GM19463 (cell line): ENCODE results near the gene MRFAP1L1.
"Not testable (repeated sequence)": the region's sequence is repeated elsewhere in the genome, so short reads cannot be mapped to it uniquely, and the experiment has no call there.

ENCODE experiments used
- ATAC-seq: cut with Tn5 transposase; IDR thresholded peaks from one replicate; pipeline ENCODE4 v1.9.1; 2021; ENCODE audit warnings: mild to moderate bottlenecking, moderate library complexity; ENCODE audit not compliant: unreplicated experiment

The MRFAP1L1 gene

GRCh38 chr4:6709230-6710114, at the start of gene MRFAP1L1:
Gene MRFAP1L1 (minus strand): TSS chr4:6709865. CDS start chr4:6709629, 236 bp downstream.
- ATAC-seq = peak; percentile 64

GRCh38 chr4:6758728-6759127, 49.1 kb upstream of the MRFAP1L1 start:
- ATAC-seq = no peak

GRCh38 chr4:6756345-6756744, 46.7 kb upstream of the MRFAP1L1 start:
- not testable (repeated sequence) for ATAC-seq

- ATAC-seq = no peak
These were observed 45.6 kb upstream of the MRFAP1L1 start for GRCh38 chr4:6755088-6755753.

- ATAC-seq = no peak
These were observed 44.9 kb upstream of the MRFAP1L1 start for GRCh38 chr4:6754481-6755087.

GRCh38 chr4:6753891-6754290, 44.2 kb upstream of the MRFAP1L1 start:
- ATAC-seq = no peak

- no peak for ATAC-seq
These were observed 43.5 kb upstream of the MRFAP1L1 start for GRCh38 chr4:6753103-6753560.

- ATAC-seq = no peak
These were observed 42.8 kb upstream of the MRFAP1L1 start for GRCh38 chr4:6752486-6752829.

GRCh38 chr4:6751611-6752485, 42.2 kb upstream of the MRFAP1L1 start:
- no peak for ATAC-seq

GRCh38 chr4:6750286-6751221, 40.9 kb upstream of the MRFAP1L1 start:
- no peak for ATAC-seq

GRCh38 chr4:6749340-6750171, 39.9 kb upstream of the MRFAP1L1 start:
- no peak for ATAC-seq

GRCh38 chr4:6748286-6748685, 38.6 kb upstream of the MRFAP1L1 start:
- ATAC-seq = no peak

GRCh38 chr4:6747294-6748051, 37.8 kb upstream of the MRFAP1L1 start:
- no peak for ATAC-seq

- ATAC-seq = no peak
These were observed 37.1 kb upstream of the MRFAP1L1 start for GRCh38 chr4:6746721-6747293.

- ATAC-seq = no peak
These were observed 33.3 kb upstream of the MRFAP1L1 start for GRCh38 chr4:6742989-6743388.

- ATAC-seq = no peak
These were observed 32.8 kb upstream of the MRFAP1L1 start for GRCh38 chr4:6742507-6742906.

- no peak for ATAC-seq
These were observed 30.7 kb upstream of the MRFAP1L1 start for GRCh38 chr4:6740347-6740746.

- ATAC-seq = no peak
These were observed 30.3 kb upstream of the MRFAP1L1 start for GRCh38 chr4:6739920-6740319.
